Activated CD4-positive, alpha-beta T cell treated with anti-CD3 and anti-CD28 coated beads for 48 hours (primary cell): ENCODE measurements around the gene MYOG.

Experiments used
- DNase-seq: peaks from one replicate; pipeline ENCODE4 v3.0.0-alpha.2; 2020

Gene MYOG

GRCh38 chr1:203069030-203069747 lies 16.6 kb downstream of the MYOG start:
- no peak for DNase-seq

- DNase-seq: no peak
Observed at GRCh38 chr1:203066965-203067364, 18.8 kb downstream of the MYOG start.

- DNase-seq: no peak
Observed at GRCh38 chr1:203065986-203066385, 19.8 kb downstream of the MYOG start.

- no peak for DNase-seq
Observed at GRCh38 chr1:203065191-203065590, 20.6 kb downstream of the MYOG start.

GRCh38 chr1:203063287-203063686 lies 22.5 kb downstream of the MYOG start:
- DNase-seq: no peak

GRCh38 chr1:203060115-203060514 lies 25.7 kb downstream of the MYOG start:
- DNase-seq: no peak

GRCh38 chr1:203059485-203059884 lies 26.3 kb downstream of the MYOG start:
- no peak for DNase-seq

GRCh38 chr1:203058676-203058935 lies 27.2 kb downstream of the MYOG start:
- no peak for DNase-seq

GRCh38 chr1:203057911-203058675 lies 27.7 kb downstream of the MYOG start:
- DNase-seq: no peak

- no peak for DNase-seq
Observed at GRCh38 chr1:203056516-203056915, 29.3 kb downstream of the MYOG start.

- no peak for DNase-seq
Observed at GRCh38 chr1:203056012-203056411, 29.8 kb downstream of the MYOG start.

- DNase-seq: no peak
Observed at GRCh38 chr1:203055161-203055799, 30.5 kb downstream of the MYOG start.

- no peak for DNase-seq
Observed at GRCh38 chr1:203054642-203055041, 31.2 kb downstream of the MYOG start.

- DNase-seq: no peak
Observed at GRCh38 chr1:203054184-203054583, 31.6 kb downstream of the MYOG start.

GRCh38 chr1:203052601-203053000 lies 33.2 kb downstream of the MYOG start:
- DNase-seq: no peak

GRCh38 chr1:203051841-203052324 lies 33.9 kb downstream of the MYOG start:
- no peak for DNase-seq

- no peak for DNase-seq
Observed at GRCh38 chr1:203050826-203051225, 35.0 kb downstream of the MYOG start.

GRCh38 chr1:203049576-203050180 lies 36.1 kb downstream of the MYOG start:
- DNase-seq: no peak

GRCh38 chr1:203049077-203049476 lies 36.7 kb downstream of the MYOG start:
- DNase-seq: no peak

- no peak for DNase-seq
Observed at GRCh38 chr1:203048555-203049051, 37.2 kb downstream of the MYOG start.

GRCh38 chr1:203048086-203048485 lies 37.7 kb downstream of the MYOG start:
- no peak for DNase-seq

GRCh38 chr1:203046984-203047630 lies 38.7 kb downstream of the MYOG start:
- no peak for DNase-seq
